Stimulated activated CD8-positive, alpha-beta memory T cell treated with anti-CD3 and anti-CD28 coated beads, Interleukin-15, amount 100 ng/mL, for 48 hours (primary cell): ENCODE measurements around the gene IL17C.
"Not testable (repeated sequence)": the region's sequence is repeated elsewhere in the genome, so short reads cannot be mapped to it uniquely, and the experiment has no call there.

Source experiments
- DNase-seq, 2 donors: peaks; one replicate each; pipeline ENCODE4 v3.0.0-alpha.2; 2020; ENCODE audit warnings: low read depth in 2 of 2

IL17C gene

GRCh38 chr16:88638323-88639230, at the start of gene IL17C:
Gene IL17C (plus strand): TSS chr16:88638572. CDS start chr16:88638642, 70 bp downstream.
- DNase-seq: no peak

- no peak for DNase-seq
Observed at GRCh38 chr16:88588754-88589153, 49.6 kb upstream of the IL17C start.

- DNase-seq: peak in 1 of 2 donors; percentile 15
Observed at GRCh38 chr16:88589441-88589840, 48.9 kb upstream of the IL17C start.

GRCh38 chr16:88591577-88592021, 46.8 kb upstream of the IL17C start:
- DNase-seq: peak; percentile 31 to 59

- DNase-seq: no peak
Observed at GRCh38 chr16:88593061-88593460, 45.3 kb upstream of the IL17C start.

- no peak for DNase-seq
Observed at GRCh38 chr16:88593489-88593888, 44.9 kb upstream of the IL17C start.

- DNase-seq: no peak
Observed at GRCh38 chr16:88593910-88594309, 44.5 kb upstream of the IL17C start.

GRCh38 chr16:88595101-88595500, 43.3 kb upstream of the IL17C start:
- DNase-seq: no peak

GRCh38 chr16:88595921-88596320, 42.5 kb upstream of the IL17C start:
- no peak for DNase-seq

GRCh38 chr16:88596483-88596882, 41.9 kb upstream of the IL17C start:
- DNase-seq: no peak

GRCh38 chr16:88597856-88598491, 40.4 kb upstream of the IL17C start:
- DNase-seq: no peak

GRCh38 chr16:88599092-88599733, 39.2 kb upstream of the IL17C start:
- no peak for DNase-seq

- no peak for DNase-seq
Observed at GRCh38 chr16:88599825-88600538, 38.4 kb upstream of the IL17C start.

GRCh38 chr16:88600539-88600896, 37.9 kb upstream of the IL17C start:
- no peak for DNase-seq

GRCh38 chr16:88601313-88602036, 36.9 kb upstream of the IL17C start:
- no peak for DNase-seq

GRCh38 chr16:88602091-88602490, 36.3 kb upstream of the IL17C start:
- DNase-seq: no peak

- no peak for DNase-seq
Observed at GRCh38 chr16:88605186-88606147, 32.9 kb upstream of the IL17C start.

GRCh38 chr16:88606148-88606757, 32.1 kb upstream of the IL17C start:
- DNase-seq: no peak

GRCh38 chr16:88608076-88608475, 30.3 kb upstream of the IL17C start:
- DNase-seq: no peak

GRCh38 chr16:88609426-88609825, 28.9 kb upstream of the IL17C start:
- DNase-seq: not testable (repeated sequence)
